WTC11 (cell line): ENCODE data around the gene HAUS8. TPM values are rescaled to one million over a fixed set of nuclear protein-coding genes. Genes with fewer than 3 reads are reported as not detected.

Experiments
- ATAC-seq: fragments of 200-7000 bp; cut with Tn5 transposase; 2 replicates; pipeline ENCODE4 v1.10.0; 2021; ENCODE audit warnings: mild to moderate bottlenecking, moderate library complexity
- CTCF ChIA-PET: fragments of 300-600 bp; sonication (Branson Sonifier 250); formaldehyde crosslinking; loops from one replicate; lab custom pipeline; 2021; ENCODE audit warnings: antibody characterized with exemption; lab: Charles Lee
- POLR2A ChIA-PET: fragments of 350-600 bp; sonication (Branson Sonifier 250); formaldehyde crosslinking; loops from one replicate; lab custom pipeline; 2021; ENCODE audit warnings: antibody characterized with exemption; lab: Charles Lee
- DNase-seq: peaks from one replicate; pipeline ENCODE4 v3.0.0; 2021; ENCODE audit warnings: low spot score
- H3K27ac Mint-ChIP-seq: 2 replicates; pipeline ENCODE4 v1.8.0; 2021; ENCODE audit warnings: mixed read lengths
- H3K27me3 Mint-ChIP-seq: 2 replicates; pipeline ENCODE4 v1.8.0; 2021; ENCODE audit warnings: low read depth, mild to moderate bottlenecking, moderate library complexity, mixed read lengths
- H3K36me3 Mint-ChIP-seq: 2 replicates; pipeline ENCODE4 v1.8.0; 2021; ENCODE audit warnings: mixed read lengths
- H3K4me1 Mint-ChIP-seq: 2 replicates; pipeline ENCODE4 v1.8.0; 2022; ENCODE audit warnings: mixed read lengths
- H3K4me3 Mint-ChIP-seq: 2 replicates; pipeline ENCODE4 v1.8.0; 2021; ENCODE audit warnings: mild to moderate bottlenecking, moderate library complexity, mixed read lengths
- H3K9me3 Mint-ChIP-seq: 2 replicates; pipeline ENCODE4 v1.8.0; 2021; ENCODE audit warnings: mixed read lengths
- ATF1 ChIP-seq: sonication (generic); formaldehyde crosslinking; IDR thresholded peaks from 2 replicates; pipeline ENCODE4 v1.8.1; 2023; ENCODE audit warnings: mild to moderate bottlenecking, moderate library complexity, missing genetic modification reagents
- FOXK1 ChIP-seq: sonication (generic); formaldehyde crosslinking; IDR thresholded peaks from 2 replicates; pipeline ENCODE4 v1.8.0; 2022; ENCODE audit warnings: mild to moderate bottlenecking, moderate library complexity, missing genetic modification reagents
- FOXP1 ChIP-seq: sonication (generic); formaldehyde crosslinking; IDR thresholded peaks from 2 replicates; pipeline ENCODE4 v1.8.0; 2022; ENCODE audit warnings: missing genetic modification reagents, mild to moderate bottlenecking, moderate library complexity, borderline replicate concordance
- HMGA2 ChIP-seq: fragments of 250-450 bp; sonication (Bioruptor Pico); IDR thresholded peaks from 2 replicates; pipeline ENCODE4 v1.4.0; 2021; ENCODE audit warnings: mild to moderate bottlenecking, moderate library complexity
- PRDM15 ChIP-seq: sonication (generic); formaldehyde crosslinking; IDR thresholded peaks from 2 replicates; pipeline ENCODE4 v1.8.0; 2022; ENCODE audit warnings: missing genetic modification reagents
- RORB ChIP-seq: fragments of 250-450 bp; sonication (Bioruptor Pico); IDR thresholded peaks from 2 replicates; pipeline ENCODE4 v1.9.0; 2021; ENCODE audit warnings: mild to moderate bottlenecking
- SMAD3 ChIP-seq: sonication (generic); formaldehyde crosslinking; IDR thresholded peaks from 2 replicates; pipeline ENCODE4 v1.8.0; 2022; ENCODE audit warnings: missing genetic modification reagents, mild to moderate bottlenecking, borderline replicate concordance
- SMAD4 ChIP-seq: sonication (generic); formaldehyde crosslinking; IDR thresholded peaks from 2 replicates; pipeline ENCODE4 v1.8.0; 2022; ENCODE audit warnings: mild to moderate bottlenecking, missing genetic modification reagents
- ZNF232 ChIP-seq: sonication (generic); formaldehyde crosslinking; IDR thresholded peaks from 2 replicates; pipeline ENCODE4 v1.8.0; 2022; ENCODE audit warnings: mild to moderate bottlenecking, missing genetic modification reagents
- ZNF423 ChIP-seq: fragments of 250-450 bp; sonication (Bioruptor Pico); IDR thresholded peaks from 2 replicates; pipeline ENCODE4 v2.1.2; 2022; ENCODE audit warnings: mild to moderate bottlenecking, moderate library complexity
- ZNF671 ChIP-seq: fragments of 250-450 bp; sonication (Bioruptor Pico); IDR thresholded peaks from 2 replicates; pipeline ENCODE4 v1.8.0; 2021; ENCODE audit warnings: mild to moderate bottlenecking
- total RNA-seq: library from RNA; stranded (reverse); gene quantifications from 3 replicates; pipeline ENCODE4 v1.2.3, GENCODE V29; 2021
- TF ChIP-seq, protein P1 (sequence below): sonication (generic); formaldehyde crosslinking; IDR thresholded peaks from 2 replicates; pipeline ENCODE4 v1.8.0; 2022; ENCODE audit warnings: mild to moderate bottlenecking, missing genetic modification reagents
- TF ChIP-seq, protein P2 (sequence below): fragments of 250-450 bp; sonication (Bioruptor Pico); IDR thresholded peaks from 2 replicates; pipeline ENCODE4 v1.9.0; 2021; ENCODE audit warnings: mild to moderate bottlenecking
- TF ChIP-seq, protein P3 (sequence below): fragments of 250-450 bp; sonication (Bioruptor Pico); conservative IDR thresholded peaks from 2 replicates; pipeline ENCODE4 v1.9.0; 2021; ENCODE audit warnings: mild to moderate bottlenecking

HAUS8 gene
- total RNA-seq, 1 experiment from 2014 or later, result 29.7 TPM

DNA sequence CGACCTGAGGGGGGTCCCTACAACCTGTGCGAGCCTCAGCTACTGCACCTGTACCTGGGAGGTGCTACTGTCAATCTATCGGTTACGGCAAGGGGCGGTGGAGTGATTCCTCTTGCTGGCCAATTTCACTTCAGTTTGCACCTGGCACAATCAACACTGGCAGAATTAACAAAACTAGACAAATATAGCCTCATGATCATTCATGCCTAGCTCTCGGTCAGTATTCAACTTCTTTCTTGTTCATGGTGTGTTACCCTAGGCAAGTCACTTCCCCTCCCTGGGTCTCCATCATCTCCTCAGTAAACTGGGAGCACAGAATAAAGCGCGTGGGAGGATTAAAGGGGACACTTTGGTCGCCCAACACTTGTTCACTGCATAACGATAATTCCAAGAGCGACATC is 618 bp downstream of the HAUS8 start:
- POLR2A ChIA-PET, result interaction anchor here (0.6 kb wide), 1 partner anchor 140 kb away, joined by 4 read pairs; no protein-coding TSS in a partner anchor

DNA sequence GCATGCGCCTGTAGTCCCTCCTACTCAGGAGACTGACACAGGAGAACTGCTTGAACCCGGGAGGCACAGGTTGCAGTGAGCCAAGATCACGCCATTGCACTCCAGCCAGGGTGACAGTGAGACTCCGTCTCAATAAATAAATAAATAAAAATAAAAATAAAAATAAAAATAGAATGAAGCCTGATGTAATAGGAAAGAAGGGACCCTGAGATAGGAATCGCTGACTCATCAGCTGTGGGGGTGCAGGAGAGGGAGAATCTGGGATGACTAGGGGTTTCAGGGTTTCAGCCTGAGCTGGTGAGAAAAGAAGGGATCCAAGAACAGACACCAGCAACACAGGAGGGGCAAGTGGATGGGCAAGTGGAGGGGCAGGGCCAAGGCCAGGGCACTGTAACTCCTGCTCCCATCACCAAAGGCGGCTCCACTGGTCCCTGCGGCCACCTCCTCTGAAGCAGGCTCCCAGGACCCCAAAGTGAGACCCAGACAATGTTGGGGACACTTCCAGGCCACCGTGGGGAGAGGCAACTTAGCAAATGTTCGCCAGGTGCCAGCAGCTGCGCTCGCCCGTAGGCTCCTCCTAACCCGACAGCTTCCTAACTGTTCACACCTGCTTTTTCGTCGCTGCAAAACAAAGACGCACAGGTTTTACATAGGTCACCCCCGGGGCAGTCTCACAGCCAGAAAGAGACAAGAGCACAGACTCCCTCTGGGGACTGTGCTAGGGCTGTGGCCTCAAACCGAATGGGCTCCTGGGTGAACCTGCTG is 1.2 kb downstream of the HAUS8 start:
- POLR2A ChIA-PET, result interaction anchor here (0.6 kb wide), 1 partner anchor 140 kb away, joined by 4 read pairs; no protein-coding TSS in a partner anchor
- peaks cover 56% of the 10 kb centered on the region for H3K4me1 Mint-ChIP-seq
- peaks cover 2% of the 10 kb centered on the region; the same call in 1 of the 2 replicates for H3K27me3 Mint-ChIP-seq
- peak overlapping the region; percentile 94 for H3K27ac Mint-ChIP-seq
- H3K36me3 Mint-ChIP-seq, result peaks cover 21% of the 10 kb centered on the region
- no peaks in the 10 kb centered on the region for H3K9me3 Mint-ChIP-seq
- H3K4me3 Mint-ChIP-seq, result peak overlapping the region; percentile 98
- TF ChIP-seq ZNF423 (CRISPR knock-in tag) (peak; percentile 46; the same call in 1 of the 2 replicates), HMGA2 (CRISPR knock-in tag) (0 out of 2 replicates have a peak, but pooled peaks have one; percentile 13), ZNF232 (CRISPR knock-in tag) (no peak), RORB (CRISPR knock-in tag) (no peak), PRDM15 (CRISPR knock-in tag) (no peak)
- TF ChIP-seq, protein P1, sequence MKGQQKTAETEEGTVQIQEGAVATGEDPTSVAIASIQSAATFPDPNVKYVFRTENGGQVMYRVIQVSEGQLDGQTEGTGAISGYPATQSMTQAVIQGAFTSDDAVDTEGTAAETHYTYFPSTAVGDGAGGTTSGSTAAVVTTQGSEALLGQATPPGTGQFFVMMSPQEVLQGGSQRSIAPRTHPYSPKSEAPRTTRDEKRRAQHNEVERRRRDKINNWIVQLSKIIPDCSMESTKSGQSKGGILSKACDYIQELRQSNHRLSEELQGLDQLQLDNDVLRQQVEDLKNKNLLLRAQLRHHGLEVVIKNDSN (CRISPR knock-in tag), result no peak
- TF ChIP-seq, protein P2, sequence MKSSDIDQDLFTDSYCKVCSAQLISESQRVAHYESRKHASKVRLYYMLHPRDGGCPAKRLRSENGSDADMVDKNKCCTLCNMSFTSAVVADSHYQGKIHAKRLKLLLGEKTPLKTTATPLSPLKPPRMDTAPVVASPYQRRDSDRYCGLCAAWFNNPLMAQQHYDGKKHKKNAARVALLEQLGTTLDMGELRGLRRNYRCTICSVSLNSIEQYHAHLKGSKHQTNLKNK, result no peak
- ATAC-seq (no peak), DNase-seq (no peak)
- CTCF ChIA-PET, result no interaction called here

More for the DNA sequence above, 618 bp downstream of the HAUS8 start:
- no peak for ATAC-seq
- Mint-ChIP-seq H3K27me3 (peaks cover 2% of the 10 kb centered on the region; the same call in 1 of the 2 replicates), H3K36me3 (peaks cover 19% of the 10 kb centered on the region), H3K9me3 (no peaks in the 10 kb centered on the region), H3K27ac (peak overlapping the region; percentile 94), H3K4me1 (peaks cover 56% of the 10 kb centered on the region), H3K4me3 (peak overlapping the region; percentile 98)
- TF ChIP-seq FOXP1 (CRISPR knock-in tag) (no peak), SMAD4 (no peak), FOXK1 (no peak), ATF1 (CRISPR knock-in tag) (no peak), SMAD3 (CRISPR knock-in tag) (no peak), ZNF671 (CRISPR knock-in tag) (no peak)
- TF ChIP-seq, protein P2, result no peak
- TF ChIP-seq, protein P3, sequence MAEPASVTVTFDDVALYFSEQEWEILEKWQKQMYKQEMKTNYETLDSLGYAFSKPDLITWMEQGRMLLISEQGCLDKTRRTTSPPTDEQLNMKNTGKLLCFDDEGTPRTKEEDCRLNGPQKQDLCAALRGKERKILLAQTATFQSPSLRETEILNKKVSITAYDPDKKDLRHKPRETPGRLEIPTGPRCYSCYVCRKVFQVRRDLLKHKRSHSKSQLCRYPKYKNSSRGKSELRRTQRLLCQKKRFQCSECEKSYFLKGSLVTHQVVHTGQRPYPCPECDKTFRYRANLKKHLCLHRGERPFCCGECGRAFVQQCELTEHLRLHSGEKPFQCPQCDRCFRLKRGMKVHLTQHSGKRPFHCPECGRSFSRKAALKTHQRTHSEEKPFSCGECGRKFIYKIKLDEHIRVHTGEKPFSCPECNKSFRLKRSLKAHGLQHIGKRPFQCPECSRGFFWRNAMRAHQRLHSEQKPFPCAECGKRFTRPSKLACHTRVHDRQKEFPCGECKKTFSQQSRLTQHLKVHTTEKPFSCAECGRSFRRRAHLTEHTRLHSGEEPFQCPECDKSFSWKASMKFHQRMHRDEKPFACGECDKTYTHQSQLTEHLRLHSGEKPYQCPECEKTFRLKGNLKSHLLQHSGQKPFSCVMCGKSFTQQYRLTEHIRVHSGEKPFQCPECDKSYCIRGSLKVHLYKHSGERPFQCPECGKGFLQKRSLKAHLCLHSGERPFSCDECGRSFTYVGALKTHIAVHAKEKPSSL, result no peak
- CTCF ChIA-PET, result interaction anchor here (0.6 kb wide), 1 partner anchor 820 kb away, joined by 6 read pairs; no protein-coding TSS in a partner anchor
- no peak for DNase-seq
